ENCODE measurements around the gene WRAP73. TPM values are rescaled to one million over a fixed set of nuclear protein-coding genes. Genes with fewer than 3 reads are reported as not detected.
"Not testable (repeated sequence)": the region's sequence is repeated elsewhere in the genome, so short reads cannot be mapped to it uniquely, and the experiment has no call there.

The WRAP73 gene
- total RNA-seq, 1 experiment from 2014 or later = 25.5 TPM

DNA sequence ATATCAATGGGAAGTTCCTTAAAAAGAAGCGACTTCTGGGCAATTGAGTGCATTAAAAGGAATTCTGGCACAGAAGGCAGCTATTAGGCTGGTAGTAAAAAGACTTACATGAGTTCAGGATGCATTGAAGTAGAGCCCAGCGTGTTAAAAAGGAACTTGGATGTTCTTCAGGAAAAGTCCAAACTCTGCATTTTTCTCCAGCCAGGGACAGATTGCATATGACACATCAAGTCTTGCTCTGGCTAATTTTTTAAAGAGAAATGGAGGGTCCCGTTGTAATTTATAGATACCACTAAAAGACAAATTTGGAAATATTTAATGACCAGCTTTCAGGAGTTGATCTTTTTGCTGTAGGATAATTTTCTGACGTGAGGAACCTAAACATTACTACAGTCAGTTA lies 23.9 kb downstream of the WRAP73 start:
- no peak for DNase-seq (ENCODE audit: low read depth, low spot score)
- in situ Hi-C loops (cut with HindIII; ENCODE audit: low pct_unique_long_range_greater_than_20kb, low sequenced_read_pairs) = no loop called here

DNA sequence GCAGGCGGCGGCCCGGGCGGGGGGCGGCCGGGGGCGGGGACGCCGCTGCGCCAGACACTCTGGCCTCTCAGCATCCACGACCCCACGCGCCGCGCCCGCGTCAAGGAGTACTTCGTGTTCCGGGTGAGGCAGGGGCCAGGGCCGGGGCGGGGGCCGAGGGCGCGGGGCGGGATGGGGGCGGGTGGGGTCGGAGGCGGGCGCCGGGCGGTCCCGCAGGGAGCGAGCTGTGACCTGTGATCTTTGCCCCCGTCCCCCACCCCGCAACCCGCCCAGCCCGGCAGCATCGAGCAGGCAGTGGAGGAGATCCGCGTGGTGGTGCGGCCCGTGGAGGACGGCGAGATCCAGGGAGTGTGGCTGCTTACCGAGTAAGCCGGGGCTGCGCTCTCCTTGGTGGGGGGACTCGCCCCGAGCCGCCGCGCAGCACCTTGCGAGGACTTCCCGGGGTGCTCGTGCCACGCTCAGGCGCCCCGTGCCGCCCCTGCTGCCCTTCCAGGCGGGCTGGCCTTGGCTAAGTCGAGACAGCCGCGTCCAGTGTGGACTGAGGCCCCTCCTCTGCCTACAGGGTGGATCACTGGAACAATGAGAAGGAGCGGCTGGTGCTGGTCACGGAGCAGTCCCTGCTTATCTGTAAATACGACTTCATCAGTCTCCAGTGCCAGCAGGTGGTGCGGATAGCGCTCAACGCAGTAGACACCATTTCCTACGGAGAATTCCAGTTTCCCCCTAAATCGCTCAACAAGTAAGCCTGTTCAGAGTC lies 24.6 kb downstream of the WRAP73 start:
- in situ Hi-C loops (cut with HindIII; ENCODE audit: low pct_unique_long_range_greater_than_20kb, low sequenced_read_pairs) = no loop called here
- peak; percentile 19 for DNase-seq (ENCODE audit: low read depth, low spot score)

DNA sequence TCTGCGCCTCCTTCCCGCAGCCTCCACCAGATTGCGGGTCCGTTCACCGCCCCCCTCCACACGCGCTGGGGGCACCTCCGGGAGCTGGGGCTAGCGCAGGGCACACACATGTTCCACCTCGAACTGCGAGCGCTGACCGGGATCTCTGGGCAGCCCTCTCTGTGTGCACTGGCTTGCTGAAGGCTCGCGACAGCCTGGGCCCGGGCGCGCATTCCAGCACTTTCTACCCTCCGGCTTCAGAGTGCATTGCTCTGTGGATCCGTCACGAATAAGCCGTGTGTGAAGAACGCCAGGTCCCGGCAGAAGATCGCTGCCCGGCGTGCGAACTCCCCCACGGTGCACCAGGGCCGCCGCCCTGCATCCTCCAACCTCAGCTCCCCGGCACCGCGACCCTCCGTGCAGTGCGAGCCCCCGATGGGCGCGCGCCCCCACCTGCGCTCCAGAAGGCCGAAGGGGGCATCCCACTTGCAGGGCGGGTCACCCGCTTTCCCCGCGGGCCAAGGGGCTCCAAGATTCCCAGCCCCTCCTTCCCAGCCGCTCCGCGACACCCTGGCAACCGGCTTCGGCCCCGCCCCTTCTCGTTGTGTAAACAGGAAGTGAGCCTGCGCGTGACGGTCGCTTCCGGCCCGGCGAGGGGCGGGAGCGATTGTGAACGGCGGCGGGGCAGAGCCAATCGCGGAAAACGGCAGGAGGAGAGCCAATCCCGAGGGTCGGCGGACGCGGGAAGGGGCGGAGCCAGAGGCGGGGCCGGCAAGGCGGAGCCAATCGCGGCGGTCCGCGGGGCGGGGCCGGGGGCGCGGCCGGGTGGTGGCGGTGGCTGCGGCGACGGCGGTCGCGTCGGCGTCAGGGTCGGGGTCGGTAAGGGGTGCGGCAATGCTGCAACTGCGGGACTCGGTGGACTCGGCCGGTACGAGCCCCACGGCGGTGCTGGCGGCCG lies 25.4 kb downstream of the WRAP73 start, which contains the start of gene TPRG1L:
Gene TPRG1L, plus strand, starts transcription at position 816 of the 937 bp plus-strand sequence. Its CDS starts 58 bp downstream, at position 874.
- DNase-seq (ENCODE audit: low read depth, low spot score) = peak; percentile 94
- in situ Hi-C loops (cut with HindIII; ENCODE audit: low pct_unique_long_range_greater_than_20kb, low sequenced_read_pairs) = no loop called here

DNA sequence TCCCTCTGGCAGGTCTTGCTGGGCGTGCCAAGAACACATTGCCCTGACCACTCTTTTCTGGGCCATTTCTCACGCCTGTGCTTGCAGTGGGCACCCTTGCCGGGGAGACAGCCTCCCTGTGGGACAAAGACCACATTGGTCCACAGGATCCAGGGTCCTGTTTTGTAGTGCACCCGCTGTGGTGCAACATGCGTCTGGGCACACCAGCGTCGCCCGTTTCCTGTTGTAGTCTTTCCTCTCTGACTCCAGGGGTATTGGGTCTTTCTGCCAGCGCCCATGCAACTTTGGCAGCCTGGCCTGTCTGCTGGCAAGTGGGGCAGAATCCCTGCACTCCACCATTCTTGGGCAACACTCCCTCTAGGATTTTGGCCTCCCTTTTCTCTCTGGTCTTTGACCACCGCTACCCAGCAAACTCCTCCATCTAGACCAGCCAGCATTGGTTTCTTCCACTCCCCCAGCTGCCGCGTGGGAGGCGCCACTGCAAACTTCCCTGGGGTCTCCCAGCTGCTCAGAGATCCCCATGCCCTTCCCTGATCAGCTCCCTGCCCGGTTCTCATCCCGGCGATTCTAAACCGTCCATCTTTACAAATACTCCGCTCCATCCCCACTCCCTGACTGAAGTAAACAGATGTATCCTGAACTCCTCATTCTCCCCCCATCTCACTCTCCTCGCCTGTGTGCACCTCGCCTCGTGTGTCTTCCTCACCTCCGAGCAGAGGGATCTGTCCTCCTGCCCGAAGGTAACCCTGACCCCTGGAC lies 26.3 kb downstream of the WRAP73 start:
- DNase-seq (ENCODE audit: low read depth, low spot score) = no peak
- in situ Hi-C loops (cut with HindIII; ENCODE audit: low pct_unique_long_range_greater_than_20kb, low sequenced_read_pairs) = no loop called here

DNA sequence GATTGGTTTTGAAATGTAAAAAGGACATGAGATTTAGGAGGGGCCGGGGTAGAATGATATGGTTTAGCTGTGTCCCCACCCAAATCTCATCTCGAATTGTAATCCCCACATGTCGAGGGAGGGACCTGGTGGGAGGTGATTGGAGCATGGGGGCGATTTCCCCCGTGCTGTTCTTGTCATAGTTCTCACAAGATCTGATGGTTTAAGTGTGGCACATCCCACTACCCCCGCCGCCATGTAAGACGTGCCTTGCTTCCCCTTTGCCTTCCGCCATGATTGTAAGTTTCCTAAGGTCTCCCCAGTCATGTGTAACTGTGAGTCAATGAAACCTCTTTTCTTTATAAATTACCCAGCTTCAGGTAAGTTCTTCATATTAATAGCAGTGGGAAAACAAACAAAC lies 27.8 kb downstream of the WRAP73 start:
- in situ Hi-C loops (cut with HindIII; ENCODE audit: low pct_unique_long_range_greater_than_20kb, low sequenced_read_pairs) = not testable (repeated sequence)

DNA sequence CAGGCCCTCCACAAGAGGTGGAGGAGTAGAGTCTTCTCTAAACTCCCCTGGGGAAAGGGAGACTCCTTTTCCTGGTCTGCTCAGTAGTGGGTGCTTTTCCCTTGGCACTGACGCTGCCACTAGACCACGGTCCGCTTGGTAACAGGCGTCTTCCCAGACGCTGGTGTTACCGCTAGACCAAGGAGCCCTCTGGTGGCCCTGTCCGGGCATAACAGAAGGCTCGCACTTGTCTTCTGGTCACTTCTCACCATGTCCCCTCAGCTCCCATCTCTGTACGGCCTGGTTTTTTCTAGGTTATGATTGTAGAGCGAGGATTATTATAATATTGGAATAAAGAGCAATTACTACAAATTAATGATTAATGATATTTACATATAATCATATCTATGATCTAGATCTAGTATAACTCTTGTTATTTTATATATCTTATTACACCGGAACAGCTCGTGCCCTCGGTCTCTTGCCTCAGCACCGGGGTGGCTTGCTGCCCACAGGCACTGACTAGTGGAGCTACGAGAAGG lies 28.7 kb downstream of the WRAP73 start:
- peak; percentile 61 for DNase-seq (ENCODE audit: low read depth, low spot score)
- in situ Hi-C loops (cut with HindIII; ENCODE audit: low pct_unique_long_range_greater_than_20kb, low sequenced_read_pairs) = not testable (repeated sequence)

More for the DNA sequence above, 27.8 kb downstream of the WRAP73 start:
- DNase-seq (ENCODE audit: low read depth, low spot score) = not testable (repeated sequence)

DNA sequence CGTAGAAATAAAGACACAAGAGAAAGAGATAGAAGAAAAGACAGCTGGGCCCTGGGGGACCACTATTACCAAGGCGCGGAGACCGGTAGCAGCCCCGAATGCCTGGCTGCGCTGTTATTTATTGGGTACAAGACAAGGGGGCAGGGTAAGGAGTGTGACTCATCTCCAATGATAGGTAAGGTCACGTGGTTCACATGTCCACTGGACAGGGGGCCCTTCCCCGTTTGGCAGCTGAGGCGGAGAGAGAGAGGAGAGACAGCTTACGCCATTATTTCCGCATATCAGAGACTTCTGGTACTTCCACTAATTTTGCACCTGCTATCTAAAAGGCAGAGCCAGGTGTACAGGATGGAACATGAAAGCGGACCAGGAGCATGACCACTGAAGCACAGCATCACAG lies 29.2 kb downstream of the WRAP73 start:
- DNase-seq (ENCODE audit: low read depth, low spot score) = no peak
- in situ Hi-C loops (cut with HindIII; ENCODE audit: low pct_unique_long_range_greater_than_20kb, low sequenced_read_pairs) = no loop called here

DNA sequence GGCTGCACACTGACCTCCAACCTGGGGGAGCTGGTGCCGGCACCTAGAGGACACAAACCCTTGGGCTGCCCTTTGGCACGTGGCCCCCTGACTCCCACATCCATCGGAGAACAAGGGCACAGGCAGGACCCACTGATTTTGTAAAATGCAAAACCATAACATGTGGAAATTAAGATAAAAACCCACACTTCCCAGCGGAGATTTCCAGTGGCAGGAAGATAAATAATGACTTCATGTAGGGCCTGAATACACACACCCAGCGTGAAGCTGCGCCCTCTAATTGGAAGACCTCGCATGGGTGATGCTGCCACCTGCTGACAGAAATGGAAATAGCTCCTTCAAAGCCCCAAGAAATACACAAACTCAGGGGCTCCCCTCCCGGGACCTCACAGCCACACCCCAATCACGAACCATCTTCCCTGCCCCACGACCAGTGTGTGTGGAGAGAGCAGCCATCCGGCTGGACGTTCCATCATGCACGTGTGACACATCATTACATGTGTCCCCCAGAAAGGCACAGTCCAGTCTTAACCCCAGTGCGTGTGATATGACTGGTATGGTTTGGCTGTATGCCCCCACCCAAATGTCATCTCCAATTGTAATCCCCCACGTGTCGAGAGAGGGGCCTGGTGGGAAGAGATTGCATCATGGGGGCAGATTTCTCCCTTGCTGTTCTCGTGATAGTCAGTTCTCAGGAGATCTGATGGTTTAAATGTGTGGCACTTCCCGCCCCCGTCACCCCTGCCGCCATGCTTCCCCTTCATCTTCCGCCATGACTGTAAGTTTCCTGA lies 30.8 kb downstream of the WRAP73 start:
- DNase-seq (ENCODE audit: low read depth, low spot score) = peak; percentile 67
- in situ Hi-C loops (cut with HindIII; ENCODE audit: low pct_unique_long_range_greater_than_20kb, low sequenced_read_pairs) = no loop called here

DNA sequence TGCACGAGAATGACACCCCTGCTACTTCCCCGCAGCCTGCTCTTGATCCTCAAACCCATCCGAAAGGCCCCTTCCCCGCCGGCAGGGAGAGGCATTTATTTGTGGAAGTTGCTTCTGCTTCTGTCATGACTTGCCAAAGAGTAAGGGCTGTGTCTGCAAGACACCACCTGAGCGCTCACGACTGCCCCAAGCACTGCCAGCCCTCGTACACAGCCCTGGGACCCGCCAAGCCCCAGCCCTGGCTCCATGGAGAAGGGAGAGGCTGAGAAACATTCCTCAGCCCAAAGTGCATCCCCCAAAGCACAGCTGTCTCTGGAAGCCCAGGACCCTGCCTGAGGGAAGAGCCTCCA lies 31.4 kb downstream of the WRAP73 start:
- in situ Hi-C loops (cut with HindIII; ENCODE audit: low pct_unique_long_range_greater_than_20kb, low sequenced_read_pairs) = no loop called here
- DNase-seq (ENCODE audit: low read depth, low spot score) = no peak

DNA sequence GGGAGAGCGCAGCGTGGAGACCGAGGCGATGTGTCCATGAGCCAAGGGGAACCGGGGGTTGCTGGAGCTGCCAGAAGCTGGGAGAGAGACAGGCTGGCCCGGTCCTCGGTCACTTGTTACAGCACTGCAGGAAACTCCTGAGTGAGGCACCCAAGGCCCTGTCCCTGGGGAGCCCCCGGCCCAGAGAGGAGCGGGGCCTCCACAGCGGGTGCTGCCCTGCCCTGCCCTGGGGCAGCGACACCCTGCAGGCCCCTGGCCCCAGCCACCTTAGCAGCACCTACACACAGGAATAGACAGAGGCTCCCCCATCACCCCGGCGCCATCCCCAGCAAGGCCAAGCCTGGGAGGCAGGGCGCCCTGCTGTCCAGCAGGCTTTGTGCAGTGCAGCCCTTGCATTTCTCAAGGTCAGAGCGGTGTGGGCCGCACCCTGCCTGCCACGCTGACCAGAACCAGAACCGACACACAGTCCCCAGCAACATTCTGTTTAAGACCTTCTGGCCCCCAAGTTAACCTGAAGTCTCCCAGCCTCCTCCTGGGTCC lies 32.0 kb downstream of the WRAP73 start:
- DNase-seq (ENCODE audit: low read depth, low spot score) = no peak
- in situ Hi-C loops (cut with HindIII; ENCODE audit: low pct_unique_long_range_greater_than_20kb, low sequenced_read_pairs) = no loop called here

DNA sequence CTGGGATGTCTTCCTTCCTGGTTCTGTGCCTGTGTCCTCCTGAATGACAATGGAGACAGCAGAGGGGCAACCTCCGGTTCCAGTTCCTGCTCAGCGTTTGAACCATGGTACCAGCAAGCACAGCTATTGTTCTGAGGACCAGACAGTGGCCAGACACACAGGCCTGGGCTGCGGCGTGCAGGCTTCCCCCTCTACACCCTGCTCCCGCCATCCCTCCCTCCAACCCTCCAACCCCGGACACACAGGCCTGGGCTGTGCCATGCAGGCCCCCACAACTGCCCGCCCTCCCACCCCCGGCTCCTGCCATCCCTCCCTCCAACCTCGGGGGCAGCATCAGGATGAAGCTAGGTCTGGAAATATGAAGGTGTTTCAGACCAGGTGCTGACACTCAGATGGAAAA lies 33.0 kb downstream of the WRAP73 start:
- in situ Hi-C loops (cut with HindIII; ENCODE audit: low pct_unique_long_range_greater_than_20kb, low sequenced_read_pairs) = no loop called here
- DNase-seq (ENCODE audit: low read depth, low spot score) = no peak

DNA sequence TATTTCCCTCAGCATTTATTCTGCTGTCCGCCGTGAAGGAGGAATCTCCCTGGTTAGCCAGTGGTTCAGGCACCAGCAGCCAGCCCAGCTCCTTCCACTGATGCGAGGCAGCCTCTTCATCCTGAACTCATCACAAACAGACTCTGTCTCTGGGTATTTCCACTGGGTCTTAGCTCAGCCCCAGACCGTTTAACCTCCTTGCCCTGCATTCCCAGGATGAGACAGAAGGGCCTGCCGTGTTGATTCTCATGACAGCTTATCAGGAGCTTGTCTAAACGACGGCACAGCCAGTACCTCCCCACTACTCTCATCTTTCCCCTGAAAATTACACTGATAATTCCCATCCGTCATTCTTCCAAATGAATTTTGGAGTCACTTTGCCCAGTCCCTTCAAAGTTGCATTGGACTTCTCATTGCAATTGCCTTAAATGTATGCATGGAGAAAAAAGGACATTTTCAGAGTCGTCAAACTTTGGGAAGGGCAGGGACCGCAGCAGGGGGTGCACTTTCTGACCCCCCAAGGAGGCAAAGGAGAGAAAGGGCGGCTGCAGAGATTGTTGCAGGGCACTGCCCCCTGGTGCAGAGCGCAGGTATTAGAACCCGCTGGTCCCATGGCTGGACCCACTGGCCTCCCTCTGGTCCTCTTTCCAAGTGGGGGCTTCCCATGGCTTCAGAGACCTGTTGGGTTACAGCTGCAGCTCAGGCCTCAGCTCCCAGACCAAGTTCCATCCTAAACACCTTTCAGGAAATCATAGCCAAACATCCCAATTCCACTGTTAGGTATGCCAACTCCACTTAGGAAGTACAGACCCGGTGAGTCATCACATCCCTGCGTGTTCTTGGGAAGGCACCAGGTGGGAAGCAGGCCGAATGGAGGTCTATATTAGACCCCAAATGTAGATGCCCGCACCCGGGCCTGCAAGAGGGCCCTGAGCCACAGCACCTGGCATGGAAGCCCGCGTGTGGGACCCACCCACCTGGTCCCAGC lies 34.9 kb downstream of the WRAP73 start:
- peak; percentile 30 for DNase-seq (ENCODE audit: low read depth, low spot score)
- in situ Hi-C loops (cut with HindIII; ENCODE audit: low pct_unique_long_range_greater_than_20kb, low sequenced_read_pairs) = no loop called here

DNA sequence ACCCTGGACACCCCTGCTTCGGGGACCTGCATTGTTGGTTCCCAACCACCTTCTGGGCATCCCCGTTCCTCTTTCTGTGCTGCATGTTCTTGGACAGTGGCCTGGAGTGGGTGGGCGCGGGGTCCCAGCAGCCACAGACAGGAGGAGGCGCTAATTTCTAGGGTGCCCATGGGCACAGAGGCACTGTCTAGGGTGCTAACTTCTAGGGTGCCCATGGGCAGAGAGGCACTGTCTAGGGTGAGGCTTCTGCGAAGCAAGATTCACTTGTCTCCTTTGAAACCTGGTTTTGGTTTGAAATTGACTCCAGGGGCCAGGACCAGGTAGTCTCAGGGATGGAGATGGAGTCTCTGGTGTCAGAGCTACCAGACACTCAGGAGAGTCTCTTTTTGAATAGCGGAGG lies 37.8 kb downstream of the WRAP73 start:
- no peak for DNase-seq (ENCODE audit: low read depth, low spot score)
- in situ Hi-C loops (cut with HindIII; ENCODE audit: low pct_unique_long_range_greater_than_20kb, low sequenced_read_pairs) = no loop called here

DNA sequence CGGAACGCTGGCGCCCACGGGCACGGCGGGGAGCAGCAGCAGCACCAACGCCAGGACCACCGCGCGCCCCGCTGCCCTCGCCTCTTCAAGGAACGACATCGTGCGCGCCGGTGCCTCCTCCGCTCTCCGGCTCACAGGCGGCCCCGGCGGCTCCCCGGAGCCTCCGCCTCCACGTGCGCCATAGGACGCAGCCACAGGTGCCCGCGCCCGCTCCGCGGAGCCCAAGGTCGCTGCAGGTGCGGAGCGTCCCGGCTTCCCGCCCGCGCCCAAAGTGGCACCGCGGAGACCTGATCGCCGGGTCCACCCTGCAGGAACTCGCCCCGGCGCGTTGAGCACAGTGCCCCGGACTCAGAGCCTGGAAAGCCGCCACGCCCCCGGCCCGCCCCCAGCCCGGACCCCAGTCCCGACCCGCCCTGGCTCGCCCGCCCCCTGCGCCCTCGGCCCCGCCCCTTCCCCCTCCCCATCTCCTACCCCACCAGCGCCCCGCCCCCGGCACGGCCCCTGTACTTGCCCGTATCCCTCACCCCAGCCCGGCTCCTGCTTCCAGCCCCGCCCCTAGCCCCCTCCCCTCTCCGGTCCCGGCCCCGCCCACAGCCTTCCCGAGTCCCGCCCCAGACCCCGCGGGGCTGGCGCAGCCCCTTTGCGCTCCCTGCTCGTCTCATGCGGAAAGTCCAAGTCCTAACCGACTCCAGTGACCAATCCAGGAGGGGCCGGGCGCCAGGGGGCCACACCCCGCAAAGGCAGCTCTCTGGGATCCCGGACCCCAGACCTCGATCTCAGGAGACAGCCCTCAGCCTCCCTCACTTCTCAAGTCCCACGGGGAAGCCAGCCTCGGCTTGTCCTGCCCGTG lies 38.5 kb downstream of the WRAP73 start, which contains the start of gene MEGF6:
Gene MEGF6, minus strand, starts transcription at position 339 of the 850 bp plus-strand sequence. Its CDS starts 240 bp downstream, at position 99.
- DNase-seq (ENCODE audit: low read depth, low spot score) = peak; percentile 53
- in situ Hi-C loops (cut with HindIII; ENCODE audit: low pct_unique_long_range_greater_than_20kb, low sequenced_read_pairs) = no loop called here
